Suprapubic skin (tissue), 3 donors: Measurements from ENCODE around the gene ZDHHC22.

Experiments
- CTCF ChIP-seq, 2 donors: fragments of 200-600 bp in 1 of 2; fragments of 450-650 bp in 1 of 2; sonication (generic) in 1 of 2; IDR thresholded peaks; one replicate each; pipeline ENCODE4 v1.5.1; 2016 to 2019; ENCODE audit warnings: antibody characterized with exemption in 2 of 2, mild to moderate bottlenecking in 1 of 2, moderate library complexity in 1 of 2
- EP300 ChIP-seq: sonication (generic); formaldehyde crosslinking; IDR thresholded peaks from one replicate; pipeline ENCODE4 v1.6.1; 2017; ENCODE audit warnings: antibody characterized with exemption
- POLR2A ChIP-seq, 2 donors: fragments of 450-650 bp; IDR thresholded peaks; one replicate each; pipeline ENCODE4 v1.6.1; 2017; ENCODE audit warnings: antibody characterized with exemption in 2 of 2, mild to moderate bottlenecking in 2 of 2, moderate library complexity in 2 of 2

DNA sequence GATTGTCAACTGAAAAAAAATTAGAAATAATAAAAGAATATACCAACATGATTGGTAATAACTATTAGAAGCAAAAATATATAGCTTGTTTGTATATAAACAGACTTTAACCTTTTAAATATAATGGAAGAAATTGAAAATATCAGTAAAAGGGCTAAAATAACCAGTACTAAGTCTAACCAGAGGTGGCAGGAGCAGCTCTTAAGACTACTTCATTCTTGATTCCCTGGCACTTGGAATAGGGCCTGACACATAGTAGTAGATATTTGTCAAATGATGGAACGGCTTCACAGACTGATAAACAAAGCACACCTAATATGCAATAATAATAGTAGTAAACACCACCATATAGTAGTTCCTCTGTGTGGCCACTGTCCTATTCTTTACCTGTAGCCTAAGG lies 49.4 kb upstream of the ZDHHC22 start:
- TF ChIP-seq POLR2A (IDR thresholded peaks at IDR 0.05) (no peak), EP300 (no peak), CTCF (IDR thresholded peaks at IDR 0.05) (no peak)
